AG09319 (cell line): ENCODE data around the gene CRACR2B.
A peak's percentile ranks its signal among the peaks of the same experiment; 100 is the strongest.

Experiments used
- DNase-seq: peaks from one replicate; pipeline ENCODE4 v3.0.0-alpha.2; 2010; ENCODE audit warnings: low read depth; ENCODE audit errors: extremely low read depth
- TF ChIP-seq, protein P1 (sequence below): IDR thresholded peaks from 2 replicates; pipeline ENCODE4 v1.5.1; 2011; ENCODE audit warnings: low read depth, mild to moderate bottlenecking, inconsistent platforms, low read length, moderate library complexity

CRACR2B gene

DNA sequence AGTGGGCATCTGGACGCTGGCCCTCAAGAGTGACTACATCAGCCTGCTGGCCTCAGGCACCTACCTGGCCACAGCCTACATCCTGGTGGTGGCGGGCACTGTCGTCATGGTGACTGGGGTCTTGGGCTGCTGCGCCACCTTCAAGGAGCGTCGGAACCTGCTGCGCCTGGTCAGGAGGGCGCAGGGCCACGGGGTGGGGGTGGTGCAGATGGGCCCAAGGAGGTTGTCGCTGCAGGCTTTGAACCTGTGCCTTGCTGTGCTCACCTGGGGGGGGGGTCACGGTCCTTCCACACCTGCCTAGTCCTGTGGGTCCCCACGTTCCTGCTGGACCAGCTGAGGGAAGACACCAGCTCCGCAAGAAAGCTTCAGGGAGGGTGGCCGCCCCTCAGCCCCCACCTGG lies 8.6 kb downstream of the CRACR2B start:
- TF ChIP-seq, protein P1, sequence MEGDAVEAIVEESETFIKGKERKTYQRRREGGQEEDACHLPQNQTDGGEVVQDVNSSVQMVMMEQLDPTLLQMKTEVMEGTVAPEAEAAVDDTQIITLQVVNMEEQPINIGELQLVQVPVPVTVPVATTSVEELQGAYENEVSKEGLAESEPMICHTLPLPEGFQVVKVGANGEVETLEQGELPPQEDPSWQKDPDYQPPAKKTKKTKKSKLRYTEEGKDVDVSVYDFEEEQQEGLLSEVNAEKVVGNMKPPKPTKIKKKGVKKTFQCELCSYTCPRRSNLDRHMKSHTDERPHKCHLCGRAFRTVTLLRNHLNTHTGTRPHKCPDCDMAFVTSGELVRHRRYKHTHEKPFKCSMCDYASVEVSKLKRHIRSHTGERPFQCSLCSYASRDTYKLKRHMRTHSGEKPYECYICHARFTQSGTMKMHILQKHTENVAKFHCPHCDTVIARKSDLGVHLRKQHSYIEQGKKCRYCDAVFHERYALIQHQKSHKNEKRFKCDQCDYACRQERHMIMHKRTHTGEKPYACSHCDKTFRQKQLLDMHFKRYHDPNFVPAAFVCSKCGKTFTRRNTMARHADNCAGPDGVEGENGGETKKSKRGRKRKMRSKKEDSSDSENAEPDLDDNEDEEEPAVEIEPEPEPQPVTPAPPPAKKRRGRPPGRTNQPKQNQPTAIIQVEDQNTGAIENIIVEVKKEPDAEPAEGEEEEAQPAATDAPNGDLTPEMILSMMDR, result no peak
- DNase-seq, result no peak

DNA sequence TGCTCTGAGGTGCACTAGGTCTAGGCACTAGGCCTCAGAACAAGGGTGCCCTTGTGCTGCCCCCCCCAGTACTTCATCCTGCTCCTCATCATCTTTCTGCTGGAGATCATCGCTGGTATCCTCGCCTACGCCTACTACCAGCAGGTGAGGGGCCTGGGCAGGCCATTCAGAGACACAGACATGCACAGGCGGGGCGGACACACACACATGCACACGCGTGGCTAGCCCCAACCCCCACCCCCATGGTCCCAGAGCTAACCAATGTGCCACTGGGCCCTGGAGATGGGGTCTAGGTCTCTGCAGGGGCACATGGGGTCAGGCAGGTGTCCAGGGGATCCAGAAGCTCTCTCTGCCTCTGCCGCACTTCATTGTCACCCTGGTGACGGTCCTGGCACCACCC lies 9.0 kb downstream of the CRACR2B start:
- DNase-seq, result no peak
- TF ChIP-seq, protein P1, result no peak

DNA sequence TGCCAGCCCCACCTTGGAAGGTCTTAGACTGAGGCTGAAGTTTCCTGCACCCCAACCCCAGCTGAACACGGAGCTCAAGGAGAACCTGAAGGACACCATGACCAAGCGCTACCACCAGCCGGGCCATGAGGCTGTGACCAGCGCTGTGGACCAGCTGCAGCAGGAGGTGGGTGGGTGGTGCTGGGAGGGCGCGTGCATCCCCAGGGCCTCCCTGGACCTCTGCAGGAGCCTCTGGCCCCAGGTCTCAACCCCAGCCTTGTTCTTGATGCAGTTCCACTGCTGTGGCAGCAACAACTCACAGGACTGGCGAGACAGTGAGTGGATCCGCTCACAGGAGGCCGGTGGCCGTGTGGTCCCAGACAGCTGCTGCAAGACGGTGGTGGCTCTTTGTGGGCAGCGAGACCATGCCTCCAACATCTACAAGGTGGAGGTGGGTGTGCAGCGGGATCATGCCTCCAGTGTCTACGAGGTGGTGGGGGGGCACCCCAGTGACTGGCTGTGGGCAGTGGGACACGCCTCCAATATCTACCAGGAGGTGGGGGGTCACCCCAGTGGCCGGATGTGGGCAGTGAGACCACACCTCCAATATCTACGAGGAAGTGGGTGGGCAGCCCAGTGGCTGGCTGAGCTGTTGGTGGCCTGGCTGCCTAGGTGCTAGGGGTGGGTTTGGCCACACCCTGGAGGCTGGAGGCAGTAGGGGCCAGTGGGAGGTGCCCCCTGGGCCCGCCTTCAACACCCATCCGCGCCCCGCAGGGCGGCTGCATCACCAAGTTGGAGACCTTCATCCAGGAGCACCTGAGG lies 9.7 kb downstream of the CRACR2B start:
- no peak for DNase-seq
- TF ChIP-seq, protein P1, result no peak

GRCh38 chr11:837990-838307 lies 10.2 kb downstream of the CRACR2B start:
- DNase-seq, result no peak
- TF ChIP-seq, protein P1, result no peak

DNA sequence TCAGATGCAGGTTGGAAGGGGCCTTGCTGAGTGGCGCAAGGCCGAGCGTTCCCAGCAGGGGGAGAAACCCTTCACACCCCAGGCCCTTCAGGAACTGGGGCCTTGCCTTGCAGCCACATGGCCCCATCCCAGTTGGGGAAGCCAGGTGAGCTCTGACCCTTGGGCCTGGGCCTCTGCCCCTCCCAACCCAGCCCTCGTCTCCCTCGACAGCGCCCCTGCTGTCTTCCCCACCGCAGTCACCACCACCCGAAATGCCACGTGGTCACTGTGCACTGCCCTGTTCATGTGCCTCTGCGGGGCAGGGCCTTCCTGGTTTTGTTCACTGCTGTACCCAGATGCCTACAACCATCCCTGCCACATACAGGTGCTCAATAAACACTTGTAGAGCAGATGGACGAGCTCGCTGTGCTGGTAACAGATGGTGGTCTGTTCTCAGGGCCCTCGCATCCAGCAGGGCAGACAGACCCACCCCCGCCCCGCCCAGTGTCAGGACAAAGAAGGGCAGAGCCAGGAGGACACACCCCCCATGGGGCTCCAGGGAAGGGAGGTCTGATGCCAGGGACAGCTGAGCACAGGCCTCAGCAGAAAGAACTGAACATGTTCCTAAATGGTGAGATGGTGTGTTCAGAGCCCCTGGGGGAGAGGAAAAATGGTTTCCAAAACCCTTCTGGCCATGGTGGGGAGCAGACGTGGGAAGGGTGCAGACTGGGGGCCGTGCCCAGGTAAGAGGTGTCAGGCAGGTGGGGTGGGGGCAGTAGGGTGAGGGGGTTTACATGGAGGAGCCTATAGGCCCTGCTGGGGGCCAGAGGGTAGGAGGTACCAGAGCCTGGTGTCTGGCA lies 10.9 kb downstream of the CRACR2B start:
- DNase-seq, result no peak
- TF ChIP-seq, protein P1, result peak; percentile 21

DNA sequence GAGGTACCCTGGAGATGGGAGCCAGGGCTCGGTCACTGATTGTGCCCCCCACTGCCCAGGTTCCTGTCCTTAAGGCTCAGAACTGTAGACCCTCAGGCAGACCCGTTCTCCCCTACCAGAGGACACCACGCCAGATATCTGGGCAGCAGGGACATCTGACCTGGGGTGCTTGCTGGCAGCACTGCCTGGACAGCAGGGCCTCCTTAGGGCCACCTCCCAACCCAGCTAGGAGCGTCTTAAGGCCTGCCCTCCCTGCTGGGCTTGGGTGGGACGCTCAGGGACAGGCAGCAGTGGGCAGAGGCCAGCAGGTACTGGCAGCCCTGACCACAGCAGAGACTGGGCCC lies 11.5 kb downstream of the CRACR2B start:
- no peak for DNase-seq
- TF ChIP-seq, protein P1, result no peak
